ENCODE results near the gene CDAN1. TPM values are rescaled to one million over a fixed set of nuclear protein-coding genes. Genes with fewer than 3 reads are reported as not detected.
"Not testable (repeated sequence)": the region's sequence is repeated elsewhere in the genome, so short reads cannot be mapped to it uniquely, and the experiment has no call there.

The CDAN1 gene
- total and polyA plus RNA-seq, 9 donors = 12.4 to 20.4 (median 16.5) TPM

GRCh38 chr15:42693942-42694341, 43.0 kb downstream of the CDAN1 start:
- H3K27ac ChIP-seq (ENCODE audit: low read length) = no peak overlapping the region
- H3K4me1 ChIP-seq (ENCODE audit: control insufficient read depth, insufficient read depth, low read length) = no peaks in the 10 kb centered on the region
- DNase-seq = no peak
- H3K27me3 ChIP-seq (ENCODE audit: control insufficient read depth, insufficient read depth, low read length) = no peaks in the 10 kb centered on the region
- WGBS (ENCODE audit: insufficient coverage) = 100% methylated on average over 4 of the region's 6 CpGs
- H3K4me3 ChIP-seq (ENCODE audit: low read length) = no peak overlapping the region
- peaks cover 76% of the 10 kb centered on the region for H3K36me3 ChIP-seq (ENCODE audit: control insufficient read depth, insufficient read depth, low read length)
- H3K9me3 ChIP-seq (replicated peaks; ENCODE audit: control insufficient read depth, low read depth, low read length) = no peaks in the 10 kb centered on the region

GRCh38 chr15:42693496-42693895, 43.4 kb downstream of the CDAN1 start:
- no peaks in the 10 kb centered on the region for H3K27me3 ChIP-seq (ENCODE audit: control insufficient read depth, insufficient read depth, low read length)
- no peaks in the 10 kb centered on the region for H3K9me3 ChIP-seq (replicated peaks; ENCODE audit: control insufficient read depth, low read depth, low read length)
- no peaks in the 10 kb centered on the region for H3K4me1 ChIP-seq (ENCODE audit: control insufficient read depth, insufficient read depth, low read length)
- DNase-seq = no peak
- H3K27ac ChIP-seq (ENCODE audit: low read length) = no peak overlapping the region
- 95% methylated on average over 6 of the region's 6 CpGs for WGBS (ENCODE audit: insufficient coverage)
- no peak overlapping the region for H3K4me3 ChIP-seq (ENCODE audit: low read length)
- H3K36me3 ChIP-seq (ENCODE audit: control insufficient read depth, insufficient read depth, low read length) = peaks cover 81% of the 10 kb centered on the region

- 93% methylated on average over 3 of the region's 4 CpGs for WGBS (ENCODE audit: insufficient coverage)
- no peaks in the 10 kb centered on the region for H3K27me3 ChIP-seq (ENCODE audit: control insufficient read depth, insufficient read depth, low read length)
- DNase-seq = no peak
- H3K36me3 ChIP-seq (ENCODE audit: control insufficient read depth, insufficient read depth, low read length) = peaks cover 86% of the 10 kb centered on the region
- no peak overlapping the region for H3K4me3 ChIP-seq (ENCODE audit: low read length)
- no peaks in the 10 kb centered on the region for H3K9me3 ChIP-seq (replicated peaks; ENCODE audit: control insufficient read depth, low read depth, low read length)
- H3K4me1 ChIP-seq (ENCODE audit: control insufficient read depth, insufficient read depth, low read length) = no peaks in the 10 kb centered on the region
- no peak overlapping the region for H3K27ac ChIP-seq (ENCODE audit: low read length)
Measured at GRCh38 chr15:42692997-42693396, 43.9 kb downstream of the CDAN1 start.

- DNase-seq = no peak
- no peaks in the 10 kb centered on the region for H3K9me3 ChIP-seq (replicated peaks; ENCODE audit: control insufficient read depth, low read depth, low read length)
- no peaks in the 10 kb centered on the region for H3K4me1 ChIP-seq (ENCODE audit: control insufficient read depth, insufficient read depth, low read length)
- H3K4me3 ChIP-seq (ENCODE audit: low read length) = no peak overlapping the region
- WGBS (ENCODE audit: insufficient coverage) = no CpG with 5 or more reads among the region's 1 CpG
- peaks cover 90% of the 10 kb centered on the region for H3K36me3 ChIP-seq (ENCODE audit: control insufficient read depth, insufficient read depth, low read length)
- no peaks in the 10 kb centered on the region for H3K27me3 ChIP-seq (ENCODE audit: control insufficient read depth, insufficient read depth, low read length)
- H3K27ac ChIP-seq (ENCODE audit: low read length) = no peak overlapping the region
Measured at GRCh38 chr15:42692536-42692935, 44.4 kb downstream of the CDAN1 start.

DNA sequence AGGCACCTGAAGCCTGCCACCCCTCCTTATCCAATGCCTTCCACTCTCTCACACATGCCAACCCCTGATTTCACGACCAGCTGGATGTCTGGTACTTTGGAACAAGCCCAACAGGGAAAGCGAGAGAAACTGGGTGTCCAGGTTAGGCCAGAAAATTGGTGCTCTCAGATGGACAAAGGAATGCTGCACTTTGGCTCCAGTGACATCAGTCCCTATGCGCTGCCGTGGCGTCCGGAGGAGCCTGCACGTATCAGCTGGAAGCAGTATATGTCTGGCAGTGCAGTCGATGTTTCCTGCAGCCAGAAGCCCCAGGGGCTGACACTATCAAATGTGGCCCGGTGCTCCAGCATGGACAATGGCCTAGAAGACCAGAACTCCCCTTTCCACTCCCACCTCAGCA, 45.2 kb downstream of the CDAN1 start:
- Histone ChIP-seq H3K9me3 (replicated peaks; ENCODE audit: control insufficient read depth, low read depth, low read length) (no peaks in the 10 kb centered on the region), H3K4me3 (ENCODE audit: low read length) (no peak overlapping the region), H3K4me1 (ENCODE audit: control insufficient read depth, insufficient read depth, low read length) (no peaks in the 10 kb centered on the region), H3K36me3 (ENCODE audit: control insufficient read depth, insufficient read depth, low read length) (peaks cover 98% of the 10 kb centered on the region), H3K27me3 (ENCODE audit: control insufficient read depth, insufficient read depth, low read length) (no peaks in the 10 kb centered on the region), H3K27ac (ENCODE audit: low read length) (no peak overlapping the region)
- no peak for DNase-seq
- 87% methylated on average over 5 of the region's 9 CpGs for WGBS (ENCODE audit: insufficient coverage)

DNA sequence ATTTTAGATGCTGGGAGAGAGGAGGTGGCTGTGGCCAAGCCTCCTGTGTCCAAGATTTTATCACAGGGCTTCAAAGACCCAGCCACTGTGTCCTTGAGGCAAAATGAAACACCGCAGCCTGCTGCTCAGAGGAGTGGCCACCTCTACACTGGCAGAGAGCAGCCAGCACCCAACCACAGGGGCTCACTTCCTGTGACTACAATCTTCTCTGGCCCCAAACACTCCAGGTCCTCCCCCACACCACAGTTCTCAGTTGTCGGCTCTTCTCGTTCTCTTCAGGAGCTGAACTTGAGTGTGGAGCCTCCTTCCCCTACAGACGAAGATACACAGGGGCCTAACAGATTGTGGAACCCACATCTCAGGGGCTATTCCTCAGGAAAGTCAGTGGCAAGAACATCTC, 45.6 kb downstream of the CDAN1 start:
- no peaks in the 10 kb centered on the region for H3K4me1 ChIP-seq (ENCODE audit: control insufficient read depth, insufficient read depth, low read length)
- WGBS (ENCODE audit: insufficient coverage) = 92% methylated on average over 4 of the region's 4 CpGs
- DNase-seq = no peak
- peaks cover 98% of the 10 kb centered on the region for H3K36me3 ChIP-seq (ENCODE audit: control insufficient read depth, insufficient read depth, low read length)
- no peak overlapping the region for H3K4me3 ChIP-seq (ENCODE audit: low read length)
- H3K27me3 ChIP-seq (ENCODE audit: control insufficient read depth, insufficient read depth, low read length) = no peaks in the 10 kb centered on the region
- no peaks in the 10 kb centered on the region for H3K9me3 ChIP-seq (replicated peaks; ENCODE audit: control insufficient read depth, low read depth, low read length)
- H3K27ac ChIP-seq (ENCODE audit: low read length) = no peak overlapping the region

- 89% methylated on average over 3 of the region's 3 CpGs for WGBS (ENCODE audit: insufficient coverage)
- no peak overlapping the region for H3K4me3 ChIP-seq (ENCODE audit: low read length)
- H3K27ac ChIP-seq (ENCODE audit: low read length) = no peak overlapping the region
- H3K9me3 ChIP-seq (replicated peaks; ENCODE audit: control insufficient read depth, low read depth, low read length) = no peaks in the 10 kb centered on the region
- H3K4me1 ChIP-seq (ENCODE audit: control insufficient read depth, insufficient read depth, low read length) = no peaks in the 10 kb centered on the region
- no peak for DNase-seq
- H3K36me3 ChIP-seq (ENCODE audit: control insufficient read depth, insufficient read depth, low read length) = peaks cover 92% of the 10 kb centered on the region
- H3K27me3 ChIP-seq (ENCODE audit: control insufficient read depth, insufficient read depth, low read length) = no peaks in the 10 kb centered on the region
Measured at GRCh38 chr15:42688301-42688700, 48.6 kb downstream of the CDAN1 start.

- Histone ChIP-seq H3K27me3 (ENCODE audit: control insufficient read depth, insufficient read depth, low read length) (no peaks in the 10 kb centered on the region), H3K4me3 (ENCODE audit: low read length) (no peak overlapping the region), H3K36me3 (ENCODE audit: control insufficient read depth, insufficient read depth, low read length) (peaks cover 91% of the 10 kb centered on the region), H3K4me1 (ENCODE audit: control insufficient read depth, insufficient read depth, low read length) (no peaks in the 10 kb centered on the region), H3K9me3 (replicated peaks; ENCODE audit: control insufficient read depth, low read depth, low read length) (no peaks in the 10 kb centered on the region), H3K27ac (ENCODE audit: low read length) (no peak overlapping the region)
- WGBS (ENCODE audit: insufficient coverage) = no CpG with 5 or more reads among the region's 4 CpGs
- no peak for DNase-seq
Measured at GRCh38 chr15:42687740-42688139, 49.2 kb downstream of the CDAN1 start.

DNA sequence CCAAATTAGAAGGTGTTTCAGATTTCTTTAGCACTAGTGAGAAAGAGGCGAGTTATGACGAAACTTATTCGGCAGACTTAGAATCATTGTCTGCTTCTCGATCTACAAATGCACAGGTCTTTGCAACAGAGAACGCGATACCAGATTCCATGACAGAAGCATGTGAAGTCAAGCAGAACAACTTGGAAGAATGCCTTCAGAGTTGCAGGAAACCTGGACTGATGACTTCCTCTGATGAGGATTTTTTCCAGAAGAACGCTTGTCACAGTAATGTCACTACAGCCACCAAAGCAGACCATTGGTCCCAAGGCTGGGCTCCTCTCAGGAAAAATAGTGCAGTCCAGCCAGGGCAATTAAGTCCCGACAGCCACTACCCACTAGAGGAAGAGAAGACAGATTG, 50.6 kb downstream of the CDAN1 start:
- H3K36me3 ChIP-seq (ENCODE audit: control insufficient read depth, insufficient read depth, low read length) = peaks cover 91% of the 10 kb centered on the region

GRCh38 chr15:42681119-42681518, 55.8 kb downstream of the CDAN1 start:
- no peak overlapping the region for H3K27ac ChIP-seq (ENCODE audit: low read length)
- H3K9me3 ChIP-seq (replicated peaks; ENCODE audit: control insufficient read depth, low read depth, low read length) = no peaks in the 10 kb centered on the region
- H3K4me1 ChIP-seq (ENCODE audit: control insufficient read depth, insufficient read depth, low read length) = no peaks in the 10 kb centered on the region
- peaks cover 82% of the 10 kb centered on the region for H3K36me3 ChIP-seq (ENCODE audit: control insufficient read depth, insufficient read depth, low read length)
- no peak for DNase-seq
- 91% methylated on average over 6 of the region's 6 CpGs for WGBS (ENCODE audit: insufficient coverage)
- no peaks in the 10 kb centered on the region for H3K27me3 ChIP-seq (ENCODE audit: control insufficient read depth, insufficient read depth, low read length)
- no peak overlapping the region for H3K4me3 ChIP-seq (ENCODE audit: low read length)

More for the DNA sequence above, 50.6 kb downstream of the CDAN1 start:
- Histone ChIP-seq H3K4me1 (ENCODE audit: control insufficient read depth, insufficient read depth, low read length) (no peaks in the 10 kb centered on the region), H3K27me3 (ENCODE audit: control insufficient read depth, insufficient read depth, low read length) (no peaks in the 10 kb centered on the region), H3K9me3 (replicated peaks; ENCODE audit: control insufficient read depth, low read depth, low read length) (no peaks in the 10 kb centered on the region), H3K27ac (ENCODE audit: low read length) (no peak overlapping the region), H3K4me3 (ENCODE audit: low read length) (no peak overlapping the region)
- WGBS (ENCODE audit: insufficient coverage) = 95% methylated on average over 8 of the region's 8 CpGs
- no peak for DNase-seq

GRCh38 chr15:42680142-42680482, 56.8 kb downstream of the CDAN1 start:
- not testable (repeated sequence) for H3K4me3 ChIP-seq (ENCODE audit: low read length); DNase-seq; H3K27me3 ChIP-seq (ENCODE audit: control insufficient read depth, insufficient read depth, low read length); H3K27ac ChIP-seq (ENCODE audit: low read length); H3K9me3 ChIP-seq (replicated peaks; ENCODE audit: control insufficient read depth, low read depth, low read length); H3K4me1 ChIP-seq (ENCODE audit: control insufficient read depth, insufficient read depth, low read length)
- WGBS (ENCODE audit: insufficient coverage) = 100% methylated on average over 4 of the region's 5 CpGs
- H3K36me3 ChIP-seq (ENCODE audit: control insufficient read depth, insufficient read depth, low read length) = peaks cover 82% of the 10 kb centered on the region
